Measurements from ENCODE around the gene ADCY10.

The ADCY10 gene

GRCh38 chr1:167915569-167915968 is 1.6 kb upstream of the ADCY10 start:
- in situ Hi-C loops (cut with HindIII; ENCODE audit: low pct_ligation_motif_present, low sequenced_read_pairs): no loop called here
- H3K27me3 ChIP-seq (replicated peaks): no peaks in the 10 kb centered on the region
- no peak for DNase-seq
- no peak overlapping the region for H3K27ac ChIP-seq
- H3K4me3 ChIP-seq (ENCODE audit: low read depth, low read length): no peak overlapping the region
- no peaks in the 10 kb centered on the region for H3K36me3 ChIP-seq (replicated peaks)
- no peak for TF ChIP-seq CTCF (IDR thresholded peaks at IDR 0.05; ENCODE audit: low read depth, low read length, missing control alignments)

GRCh38 chr1:167912294-167912693 is 1.6 kb downstream of the ADCY10 start:
- TF ChIP-seq CTCF (IDR thresholded peaks at IDR 0.05; ENCODE audit: low read depth, low read length, missing control alignments): no peak
- no peak for DNase-seq
- Histone ChIP-seq H3K27me3 (replicated peaks) (no peaks in the 10 kb centered on the region), H3K36me3 (replicated peaks) (no peaks in the 10 kb centered on the region), H3K27ac (no peak overlapping the region), H3K4me3 (ENCODE audit: low read depth, low read length) (no peak overlapping the region)
- in situ Hi-C loops (cut with HindIII; ENCODE audit: low pct_ligation_motif_present, low sequenced_read_pairs): no loop called here

- in situ Hi-C loops (cut with HindIII; ENCODE audit: low pct_ligation_motif_present, low sequenced_read_pairs): no loop called here
- no peaks in the 10 kb centered on the region for H3K27me3 ChIP-seq (replicated peaks)
- no peak for TF ChIP-seq CTCF (IDR thresholded peaks at IDR 0.05; ENCODE audit: low read depth, low read length, missing control alignments)
- no peak for DNase-seq
- H3K4me3 ChIP-seq (ENCODE audit: low read depth, low read length): no peak overlapping the region
- no peaks in the 10 kb centered on the region for H3K36me3 ChIP-seq (replicated peaks)
- no peak overlapping the region for H3K27ac ChIP-seq
Observed at GRCh38 chr1:167911413-167911812, 2.5 kb downstream of the ADCY10 start.

- no peak for TF ChIP-seq CTCF (IDR thresholded peaks at IDR 0.05; ENCODE audit: low read depth, low read length, missing control alignments)
- H3K4me3 ChIP-seq (ENCODE audit: low read depth, low read length): no peak overlapping the region
- in situ Hi-C loops (cut with HindIII; ENCODE audit: low pct_ligation_motif_present, low sequenced_read_pairs): no loop called here
- H3K36me3 ChIP-seq (replicated peaks): no peaks in the 10 kb centered on the region
- no peak for DNase-seq
- no peak overlapping the region for H3K27ac ChIP-seq
- no peaks in the 10 kb centered on the region for H3K27me3 ChIP-seq (replicated peaks)
Observed at GRCh38 chr1:167910530-167910929, 3.4 kb downstream of the ADCY10 start.

GRCh38 chr1:167909691-167910180 is 4.2 kb downstream of the ADCY10 start:
- Histone ChIP-seq H3K27me3 (replicated peaks) (no peaks in the 10 kb centered on the region), H3K4me3 (ENCODE audit: low read depth, low read length) (no peak overlapping the region), H3K36me3 (replicated peaks) (no peaks in the 10 kb centered on the region), H3K27ac (no peak overlapping the region)
- in situ Hi-C loops (cut with HindIII; ENCODE audit: low pct_ligation_motif_present, low sequenced_read_pairs): no loop called here
- no peak for TF ChIP-seq CTCF (IDR thresholded peaks at IDR 0.05; ENCODE audit: low read depth, low read length, missing control alignments)
- no peak for DNase-seq

- Histone ChIP-seq H3K4me3 (ENCODE audit: low read depth, low read length) (no peak overlapping the region), H3K27ac (no peak overlapping the region), H3K27me3 (replicated peaks) (no peaks in the 10 kb centered on the region), H3K36me3 (replicated peaks) (no peaks in the 10 kb centered on the region)
- no peak for DNase-seq
- in situ Hi-C loops (cut with HindIII; ENCODE audit: low pct_ligation_motif_present, low sequenced_read_pairs): no loop called here
- no peak for TF ChIP-seq CTCF (IDR thresholded peaks at IDR 0.05; ENCODE audit: low read depth, low read length, missing control alignments)
Observed at GRCh38 chr1:167905671-167906070, 8.3 kb downstream of the ADCY10 start.

All from brain microvascular endothelial cell (primary cell).